Measurements from ENCODE around the gene DAAM2.

DAAM2 gene

GRCh38 chr6:39847221-39847620 lies 55.0 kb downstream of the DAAM2 start:
- Histone ChIP-seq H3K4me1 (peaks cover 7 to 97% (median 72%) of the 10 kb centered on the region in 4 donors), H3K27ac (peak overlapping the region; percentile 53 to 75)

GRCh38 chr6:39848171-39848570 lies 56.0 kb downstream of the DAAM2 start:
- intact Hi-C loops (cut with DNase I; ENCODE audit: low total_unique reads): no loop called here
- H3K4me1 ChIP-seq: peaks cover 7 to 97% (median 73%) of the 10 kb centered on the region in 4 donors
- H3K27ac ChIP-seq: peak overlapping the region; percentile 53 to 75

More at GRCh38 chr6:39847221-39847620, 55.0 kb downstream of the DAAM2 start:
- peak overlapping the region; percentile 4 to 27 for H3K4me3 ChIP-seq
- no peaks in the 10 kb centered on the region for H3K27me3 ChIP-seq
- TF ChIP-seq CTCF (IDR thresholded peaks at IDR 0.05): no peak
- no peaks in the 10 kb centered on the region for H3K9me3 ChIP-seq
- no peaks in the 10 kb centered on the region for H3K36me3 ChIP-seq
- peak; percentile 58 to 84 for DNase-seq
- intact Hi-C loops (cut with DNase I; ENCODE audit: low total_unique reads): no loop called here

GRCh38 chr6:39849228-39849627 lies 57.1 kb downstream of the DAAM2 start:
- Histone ChIP-seq H3K9me3 (no peaks in the 10 kb centered on the region), H3K4me1 (peaks cover 7 to 97% (median 71%) of the 10 kb centered on the region in 4 donors), H3K27ac (peak overlapping the region; percentile 53 to 75), H3K36me3 (no peaks in the 10 kb centered on the region), H3K27me3 (no peaks in the 10 kb centered on the region), H3K4me3 (peak overlapping the region in 1 of 2 donors; percentile 39)
- intact Hi-C loops (cut with DNase I; ENCODE audit: low total_unique reads): no loop called here
- TF ChIP-seq CTCF (IDR thresholded peaks at IDR 0.05): no peak
- DNase-seq: no peak

More at GRCh38 chr6:39848171-39848570, 56.0 kb downstream of the DAAM2 start:
- no peak for TF ChIP-seq CTCF (IDR thresholded peaks at IDR 0.05)
- peak overlapping the region; percentile 22 to 39 for H3K4me3 ChIP-seq
- DNase-seq: no peak
- H3K9me3 ChIP-seq: no peaks in the 10 kb centered on the region
- no peaks in the 10 kb centered on the region for H3K27me3 ChIP-seq
- no peaks in the 10 kb centered on the region for H3K36me3 ChIP-seq

- intact Hi-C loops (cut with DNase I; ENCODE audit: low total_unique reads): no loop called here
- peak overlapping the region; percentile 53 to 75 for H3K27ac ChIP-seq
Measured at GRCh38 chr6:39849764-39850163, 57.6 kb downstream of the DAAM2 start.

GRCh38 chr6:39850736-39851297 lies 58.6 kb downstream of the DAAM2 start:
- Histone ChIP-seq H3K27ac (peak overlapping the region; percentile 53 to 75), H3K9me3 (no peaks in the 10 kb centered on the region), H3K36me3 (no peaks in the 10 kb centered on the region), H3K27me3 (no peaks in the 10 kb centered on the region), H3K4me3 (no peak overlapping the region), H3K4me1 (peaks cover 7 to 99% (median 78%) of the 10 kb centered on the region in 4 donors)
- intact Hi-C loops (cut with DNase I; ENCODE audit: low total_unique reads): no loop called here
- no peak for DNase-seq
- TF ChIP-seq CTCF (IDR thresholded peaks at IDR 0.05): no peak

More at GRCh38 chr6:39849764-39850163, 57.6 kb downstream of the DAAM2 start:
- Histone ChIP-seq H3K4me3 (no peak overlapping the region), H3K4me1 (peaks cover 7 to 97% (median 70%) of the 10 kb centered on the region in 4 donors), H3K36me3 (no peaks in the 10 kb centered on the region), H3K9me3 (no peaks in the 10 kb centered on the region), H3K27me3 (no peaks in the 10 kb centered on the region)
- no peak for TF ChIP-seq CTCF (IDR thresholded peaks at IDR 0.05)
- no peak for DNase-seq

Data from tibial artery (tissue), 4 donors.